Mammary epithelial cell (primary cell): ENCODE data around the gene PCDHGB4.
"Not testable (repeated sequence)": the region's sequence is repeated elsewhere in the genome, so short reads cannot be mapped to it uniquely, and the experiment has no call there.

Source experiments
- CTCF ChIP-seq, 2 donors: IDR thresholded peaks in 1 of 2; conservative IDR thresholded peaks in 1 of 2; 2 replicates each; pipeline ENCODE4 v1.5.1; 2011 to 2012; ENCODE audit warnings: inconsistent platforms in 2 of 2, low read length in 2 of 2, mild to moderate bottlenecking in 2 of 2, control low read depth in 1 of 2, low read depth in 1 of 2; ENCODE audit not compliant: insufficient read depth in 1 of 2; ENCODE audit errors: extremely low read depth in 1 of 2
- EZH2 ChIP-seq: IDR thresholded peaks from 2 replicates; pipeline ENCODE4 v1.6.1; 2012; ENCODE audit warnings: low read length, inconsistent platforms, borderline replicate concordance

- TF ChIP-seq CTCF (conservative IDR thresholded peaks at IDR 0.05 in 1 of 2, IDR thresholded peaks at IDR 0.05 in 1 of 2; ENCODE audit: extremely low read depth in 1 of 2, insufficient read depth in 1 of 2, low read depth in 1 of 2, low read length in 2 of 2); EZH2: not testable (repeated sequence)
Observed at GRCh38 chr5:141394401-141395187, 7.1 kb downstream of the PCDHGB4 start.
